Mucosa of descending colon (tissue), 3 donors: ENCODE data around the gene CSPG4. TPM values are rescaled to one million over a fixed set of nuclear protein-coding genes. Genes with fewer than 3 reads are reported as not detected.
A peak's percentile ranks its signal among the peaks of the same experiment; 100 is the strongest.

Experiments
- ATAC-seq: fragments of 200-7000 bp; cut with Tn5 transposase; one replicate; pipeline ENCODE4 v1.9.1; 2020; ENCODE audit warnings: mild to moderate bottlenecking, moderate library complexity
- DNase-seq, 3 donors: peaks; one replicate each; pipeline ENCODE4 v3.0.0-alpha.2; 2020
- H3K36me3 ChIP-seq: fragments of 200-600 bp; one replicate; pipeline ENCODE4 v1.8.0; 2021; ENCODE audit warnings: low read depth, mild to moderate bottlenecking
- H3K4me1 ChIP-seq: fragments of 200-600 bp; one replicate; pipeline ENCODE4 v1.8.0; 2021; ENCODE audit warnings: low read depth, mild to moderate bottlenecking
- H3K4me3 ChIP-seq: fragments of 200-600 bp; one replicate; pipeline ENCODE4 v1.8.0; 2021; ENCODE audit warnings: mild to moderate bottlenecking
- H3K9me3 ChIP-seq: fragments of 200-600 bp; one replicate; pipeline ENCODE4 v1.8.0; 2021; ENCODE audit warnings: mild to moderate bottlenecking
- CTCF ChIP-seq: fragments of 200-600 bp; IDR thresholded peaks from one replicate; pipeline ENCODE4 v1.8.0; 2022; ENCODE audit warnings: antibody characterized with exemption, mild to moderate bottlenecking
- intact Hi-C, 2 donors: fragments of 100-400 bp; cut with DNase I in 1 of 2; cut with micrococcal nuclease in 1 of 2; formaldehyde crosslinking; loops; one replicate each; pipeline versions ENCODE4 v1.11.0 to v1.11.1; 2022; cut with DNase I, micrococcal nuclease
- total RNA-seq, 3 donors: library from RNA; stranded (reverse); fragmentation: NEBNext Ultra II Directional in 2 of 3; extraction: Animal tissue kit (Norgen Biotek cat#: 25700) in 2 of 3; gene quantifications; one replicate each; pipeline versions ENCODE4 v1.2.1 to v1.2.4, GENCODE V29; 2021 to 2023
- donor health status: DM: no; HTN: no; CAD: no; lungs with moderate emphysema.
- donor health status: DM: no; HTN: no; CAD: no.
- donor health status: DM: no; HTN: yes; CAD: no.

Gene CSPG4
- total RNA-seq, 3 donors from 2014 or later = 3.0 to 86.8 (median 7.8) TPM

GRCh38 chr15:75669879-75670212 lies 42.8 kb downstream of the CSPG4 start:
- TF ChIP-seq CTCF = no peak
- ATAC-seq (no peak), DNase-seq (no peak)
- intact Hi-C loops = no loop called here
- peaks cover 24% of the 10 kb centered on the region for H3K4me1 ChIP-seq
- no peaks in the 10 kb centered on the region for H3K36me3 ChIP-seq
- no peak overlapping the region for H3K4me3 ChIP-seq
- no peaks in the 10 kb centered on the region for H3K9me3 ChIP-seq

GRCh38 chr15:75669191-75669878 lies 43.3 kb downstream of the CSPG4 start:
- no peak for DNase-seq
- TF ChIP-seq CTCF = no peak
- peaks cover 28% of the 10 kb centered on the region for H3K4me1 ChIP-seq

GRCh38 chr15:75666823-75667501 lies 45.7 kb downstream of the CSPG4 start:
- intact Hi-C loops = no loop called here
- no peaks in the 10 kb centered on the region for H3K36me3 ChIP-seq
- H3K4me1 ChIP-seq = peaks cover 42% of the 10 kb centered on the region
- DNase-seq (peak in 2 of 3 donors; percentile 60 to 74), ATAC-seq (peak; percentile 71)
- no peaks in the 10 kb centered on the region for H3K9me3 ChIP-seq
- no peak overlapping the region for H3K4me3 ChIP-seq
- no peak for TF ChIP-seq CTCF

More at GRCh38 chr15:75669191-75669878, 43.3 kb downstream of the CSPG4 start:
- intact Hi-C loops = no loop called here
- Histone ChIP-seq H3K4me3 (no peak overlapping the region), H3K36me3 (no peaks in the 10 kb centered on the region), H3K9me3 (no peaks in the 10 kb centered on the region)
- ATAC-seq = no peak

GRCh38 chr15:75663931-75664421 lies 48.7 kb downstream of the CSPG4 start:
- Histone ChIP-seq H3K9me3 (no peaks in the 10 kb centered on the region), H3K4me3 (no peak overlapping the region), H3K4me1 (peaks cover 53% of the 10 kb centered on the region), H3K36me3 (no peaks in the 10 kb centered on the region)
- ATAC-seq = peak; percentile 51
- intact Hi-C loops = no loop called here
- DNase-seq = peak in 2 of 3 donors; percentile 56 to 66
- TF ChIP-seq CTCF = no peak

GRCh38 chr15:75662823-75663519 lies 49.7 kb downstream of the CSPG4 start:
- Histone ChIP-seq H3K4me3 (no peak overlapping the region), H3K9me3 (no peaks in the 10 kb centered on the region), H3K36me3 (no peaks in the 10 kb centered on the region), H3K4me1 (peaks cover 53% of the 10 kb centered on the region)
- no peak for DNase-seq
- intact Hi-C loops = no loop called here
- ATAC-seq = no peak
- no peak for TF ChIP-seq CTCF
